IgD-negative memory B cell (primary cell): ENCODE results near the gene PRPSAP2. TPM values are rescaled to one million over a fixed set of nuclear protein-coding genes. Genes with fewer than 3 reads are reported as not detected.

Experiments
- H3K27ac Mint-ChIP-seq, 3 donors: one replicate each; pipeline ENCODE4 v1.8.0; 2020 to 2022; ENCODE audit warnings: mild to moderate bottlenecking in 3 of 3, mixed read lengths in 3 of 3, moderate library complexity in 1 of 3
- H3K27me3 Mint-ChIP-seq: one replicate; pipeline ENCODE4 v1.8.0; 2021; ENCODE audit warnings: mixed read lengths
- H3K36me3 Mint-ChIP-seq: one replicate; pipeline ENCODE4 v1.8.0; 2020; ENCODE audit warnings: mild to moderate bottlenecking, mixed read lengths
- H3K4me1 Mint-ChIP-seq, 3 donors: one replicate each; pipeline ENCODE4 v1.8.0; 2020 to 2022; ENCODE audit warnings: mixed read lengths in 3 of 3, mild to moderate bottlenecking in 1 of 3
- H3K4me3 Mint-ChIP-seq, 4 donors: one replicate each; pipeline ENCODE4 v1.8.0; 2020 to 2022; ENCODE audit warnings: mild to moderate bottlenecking in 4 of 4, mixed read lengths in 4 of 4, moderate library complexity in 3 of 4
- H3K9me3 Mint-ChIP-seq, 3 donors: one replicate each; pipeline ENCODE4 v1.8.0; 2020 to 2021; ENCODE audit warnings: mixed read lengths in 3 of 3, mild to moderate bottlenecking in 1 of 3
- polyA plus RNA-seq: library from polyadenylated mRNA; unstranded; fragments of 300-500 nt; fragmentation: Illumina TruSeq; gene quantifications from one replicate; pipeline ENCODE4 v1.2.3, GENCODE V29; 2021

PRPSAP2 gene
- polyA plus RNA-seq, 1 donor from 2014 or later: 37.7 TPM

GRCh38 chr17:18970582-18971480 is 112.9 kb downstream of the PRPSAP2 start:
- H3K27me3 Mint-ChIP-seq: no peaks in the 10 kb centered on the region
- no peaks in the 10 kb centered on the region for H3K36me3 Mint-ChIP-seq
- H3K4me3 Mint-ChIP-seq: no peak overlapping the region
- H3K9me3 Mint-ChIP-seq: no peaks in the 10 kb centered on the region
- H3K4me1 Mint-ChIP-seq: peaks cover 0 to 3% (median 0%) of the 10 kb centered on the region in 3 donors
- no peak overlapping the region for H3K27ac Mint-ChIP-seq

- H3K9me3 Mint-ChIP-seq: no peaks in the 10 kb centered on the region
- H3K36me3 Mint-ChIP-seq: no peaks in the 10 kb centered on the region
- H3K4me1 Mint-ChIP-seq: peaks cover 0 to 3% (median 0%) of the 10 kb centered on the region in 3 donors
- no peak overlapping the region for H3K4me3 Mint-ChIP-seq
- no peaks in the 10 kb centered on the region for H3K27me3 Mint-ChIP-seq
- no peak overlapping the region for H3K27ac Mint-ChIP-seq
These were observed 113.9 kb downstream of the PRPSAP2 start for GRCh38 chr17:18971801-18972200.

- H3K4me3 Mint-ChIP-seq: no peak overlapping the region
- peaks cover 0 to 3% (median 0%) of the 10 kb centered on the region in 3 donors for H3K4me1 Mint-ChIP-seq
- no peaks in the 10 kb centered on the region for H3K27me3 Mint-ChIP-seq
- H3K27ac Mint-ChIP-seq: no peak overlapping the region
- H3K9me3 Mint-ChIP-seq: no peaks in the 10 kb centered on the region
- H3K36me3 Mint-ChIP-seq: peaks cover 1% of the 10 kb centered on the region
These were observed 116.6 kb downstream of the PRPSAP2 start for GRCh38 chr17:18974407-18975149.

GRCh38 chr17:18975597-18975996 is 117.7 kb downstream of the PRPSAP2 start:
- H3K4me1 Mint-ChIP-seq: no peaks in the 10 kb centered on the region
- no peak overlapping the region for H3K4me3 Mint-ChIP-seq
- H3K27ac Mint-ChIP-seq: no peak overlapping the region
- H3K36me3 Mint-ChIP-seq: peaks cover 2% of the 10 kb centered on the region
- H3K9me3 Mint-ChIP-seq: no peaks in the 10 kb centered on the region
- H3K27me3 Mint-ChIP-seq: no peaks in the 10 kb centered on the region

- H3K36me3 Mint-ChIP-seq: peaks cover 2% of the 10 kb centered on the region
- H3K4me3 Mint-ChIP-seq: no peak overlapping the region
- H3K27ac Mint-ChIP-seq: no peak overlapping the region
- H3K9me3 Mint-ChIP-seq: no peaks in the 10 kb centered on the region
- no peaks in the 10 kb centered on the region for H3K4me1 Mint-ChIP-seq
- no peaks in the 10 kb centered on the region for H3K27me3 Mint-ChIP-seq
These were observed 118.3 kb downstream of the PRPSAP2 start for GRCh38 chr17:18976201-18976600.

GRCh38 chr17:18977021-18977420 is 119.1 kb downstream of the PRPSAP2 start:
- no peaks in the 10 kb centered on the region for H3K4me1 Mint-ChIP-seq
- H3K4me3 Mint-ChIP-seq: no peak overlapping the region
- H3K27me3 Mint-ChIP-seq: no peaks in the 10 kb centered on the region
- H3K27ac Mint-ChIP-seq: peak overlapping the region in 1 of 3 donors; percentile 71
- H3K36me3 Mint-ChIP-seq: peaks cover 2% of the 10 kb centered on the region
- H3K9me3 Mint-ChIP-seq: no peaks in the 10 kb centered on the region

- Mint-ChIP-seq H3K4me1 (no peaks in the 10 kb centered on the region), H3K4me3 (no peak overlapping the region), H3K9me3 (no peaks in the 10 kb centered on the region), H3K36me3 (peaks cover 2% of the 10 kb centered on the region), H3K27ac (no peak overlapping the region), H3K27me3 (no peaks in the 10 kb centered on the region)
These were observed 119.7 kb downstream of the PRPSAP2 start for GRCh38 chr17:18977646-18978045.

GRCh38 chr17:18978050-18978449 is 120.1 kb downstream of the PRPSAP2 start:
- Mint-ChIP-seq H3K27me3 (no peaks in the 10 kb centered on the region), H3K4me3 (no peak overlapping the region), H3K27ac (no peak overlapping the region), H3K9me3 (no peaks in the 10 kb centered on the region), H3K36me3 (peaks cover 2% of the 10 kb centered on the region), H3K4me1 (no peaks in the 10 kb centered on the region)

GRCh38 chr17:18978655-18979054 is 120.7 kb downstream of the PRPSAP2 start:
- Mint-ChIP-seq H3K9me3 (no peaks in the 10 kb centered on the region), H3K36me3 (peaks cover 2% of the 10 kb centered on the region)

More at GRCh38 chr17:18978655-18979054, 120.7 kb downstream of the PRPSAP2 start:
- Mint-ChIP-seq H3K4me3 (no peak overlapping the region), H3K4me1 (no peaks in the 10 kb centered on the region), H3K27ac (no peak overlapping the region), H3K27me3 (no peaks in the 10 kb centered on the region)

Other genes with a start within 250 kb of the PRPSAP2 start
- gene TBC1D28, start 213.7 kb upstream of the PRPSAP2 start, polyA plus RNA-seq: not detected
- gene FOXO3B, start 175.8 kb upstream of the PRPSAP2 start, polyA plus RNA-seq: 3.6 TPM
- not detected for gene FBXW10, start 114.1 kb upstream of the PRPSAP2 start, polyA plus RNA-seq
- gene TVP23B, start 76.9 kb upstream of the PRPSAP2 start, polyA plus RNA-seq: 38.4 TPM
- gene SLC5A10, start 94.0 kb downstream of the PRPSAP2 start, polyA plus RNA-seq: 0.79 TPM
- 6.8 TPM for gene FAM83G, start 146.6 kb downstream of the PRPSAP2 start, polyA plus RNA-seq
- 123 TPM for gene GRAP, start 188.8 kb downstream of the PRPSAP2 start, polyA plus RNA-seq